ENCODE results near the gene FAU. TPM values are rescaled to one million over a fixed set of nuclear protein-coding genes. Genes with fewer than 3 reads are reported as not detected.

Gene FAU
- total RNA-seq, 6 experiments from 2014 or later = 631 to 750 (median 715) TPM

- no peak for TF ChIP-seq CTCF (IDR thresholded peaks at IDR 0.05)
These were observed 43.7 kb upstream of the FAU start for GRCh38 chr11:65165410-65166317.

GRCh38 chr11:65163684-65164083 lies 41.8 kb upstream of the FAU start:
- DNase-seq = no peak
- no peaks in the 10 kb centered on the region for H3K36me3 Mint-ChIP-seq (ENCODE audit: low read depth)
- H3K4me1 Mint-ChIP-seq (ENCODE audit: low read depth) = peaks cover 11% of the 10 kb centered on the region
- TF ChIP-seq CTCF (IDR thresholded peaks at IDR 0.05) = no peak
- peaks cover 9% of the 10 kb centered on the region for H3K27me3 Mint-ChIP-seq (ENCODE audit: insufficient read depth)
- H3K4me3 Mint-ChIP-seq = no peak overlapping the region
- H3K9me3 Mint-ChIP-seq = no peaks in the 10 kb centered on the region
- H3K27ac Mint-ChIP-seq = no peak overlapping the region

More at GRCh38 chr11:65165410-65166317, 43.7 kb upstream of the FAU start:
- Mint-ChIP-seq H3K4me3 (no peak overlapping the region), H3K36me3 (ENCODE audit: low read depth) (no peaks in the 10 kb centered on the region), H3K27me3 (ENCODE audit: insufficient read depth) (peaks cover 7% of the 10 kb centered on the region), H3K9me3 (no peaks in the 10 kb centered on the region), H3K27ac (no peak overlapping the region), H3K4me1 (ENCODE audit: low read depth) (peaks cover 21% of the 10 kb centered on the region)
- no peak for DNase-seq

- no peak for TF ChIP-seq CTCF (IDR thresholded peaks at IDR 0.05)
- Mint-ChIP-seq H3K36me3 (ENCODE audit: low read depth) (no peaks in the 10 kb centered on the region), H3K27ac (no peak overlapping the region), H3K4me3 (no peak overlapping the region), H3K27me3 (ENCODE audit: insufficient read depth) (peaks cover 6% of the 10 kb centered on the region), H3K4me1 (ENCODE audit: low read depth) (0 out of 2 replicates have a peak, but pooled peaks cover 3% of the 10 kb centered on the region), H3K9me3 (no peaks in the 10 kb centered on the region)
- no peak for DNase-seq
These were observed 38.7 kb upstream of the FAU start for GRCh38 chr11:65160643-65161042.

GRCh38 chr11:65159012-65159411 lies 37.1 kb upstream of the FAU start:
- Mint-ChIP-seq H3K27me3 (ENCODE audit: insufficient read depth) (peaks cover 3% of the 10 kb centered on the region; the same call in 1 of the 2 replicates), H3K27ac (no peak overlapping the region), H3K9me3 (no peaks in the 10 kb centered on the region), H3K4me3 (no peak overlapping the region), H3K36me3 (ENCODE audit: low read depth) (no peaks in the 10 kb centered on the region), H3K4me1 (ENCODE audit: low read depth) (no peaks in the 10 kb centered on the region)
- TF ChIP-seq CTCF (IDR thresholded peaks at IDR 0.05) = no peak
- DNase-seq = no peak

GRCh38 chr11:65157336-65157735 lies 35.4 kb upstream of the FAU start:
- TF ChIP-seq CTCF (IDR thresholded peaks at IDR 0.05) = no peak

More at GRCh38 chr11:65157336-65157735, 35.4 kb upstream of the FAU start:
- peaks cover 3% of the 10 kb centered on the region for H3K27me3 Mint-ChIP-seq (ENCODE audit: insufficient read depth)
- H3K27ac Mint-ChIP-seq = no peak overlapping the region
- H3K4me3 Mint-ChIP-seq = no peak overlapping the region
- peaks cover 10% of the 10 kb centered on the region for H3K4me1 Mint-ChIP-seq (ENCODE audit: low read depth)
- no peaks in the 10 kb centered on the region for H3K36me3 Mint-ChIP-seq (ENCODE audit: low read depth)
- no peaks in the 10 kb centered on the region for H3K9me3 Mint-ChIP-seq
- DNase-seq = no peak
